Embryonic facial prominence (tissue), 1 donor: ENCODE data around the gene STXBP4.

Source experiments
- DNase-seq: peaks from one replicate; pipeline ENCODE4 v3.0.0-alpha.2; 2016; ENCODE audit errors: extremely low spot score

The STXBP4 gene

DNA sequence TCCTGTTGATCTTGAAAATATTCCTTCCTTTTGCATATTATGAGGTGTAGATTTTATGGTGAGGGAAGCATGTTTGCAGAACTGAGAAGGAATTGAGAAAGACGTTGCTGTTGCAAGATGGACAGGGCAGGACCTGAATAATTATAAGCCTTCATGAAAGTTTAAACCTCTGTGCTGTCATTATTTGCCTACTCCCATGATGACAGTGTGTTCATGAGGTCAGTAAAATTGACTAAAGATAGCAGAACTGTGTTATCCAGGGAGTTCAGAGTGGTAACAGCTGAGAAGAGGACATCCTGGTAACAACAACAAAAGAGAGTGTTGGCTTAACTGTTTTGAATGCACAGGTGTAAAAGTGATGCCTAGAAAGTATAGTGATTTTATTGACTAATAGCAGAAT is 250.9 kb downstream of the STXBP4 start:
- no peak for DNase-seq

DNA sequence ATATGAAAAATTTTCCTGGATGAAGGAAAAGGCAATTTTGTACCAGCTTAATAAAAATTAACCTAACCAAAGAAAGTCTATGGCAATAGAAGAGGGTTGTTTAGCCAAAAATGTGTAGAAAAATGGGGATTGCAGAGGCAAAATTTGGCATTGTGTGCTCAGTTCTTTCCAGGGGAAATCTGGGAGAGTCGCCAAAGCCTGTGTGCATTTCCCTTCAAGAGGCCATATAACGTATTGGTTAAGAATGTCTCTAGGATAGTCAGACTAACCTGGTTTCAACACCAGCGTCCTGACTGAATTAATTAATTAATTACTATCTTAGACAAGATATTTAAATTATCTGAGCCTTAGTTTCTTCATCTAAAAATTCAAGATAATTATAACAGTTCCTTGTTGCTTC is 251.4 kb downstream of the STXBP4 start:
- DNase-seq: no peak
